HL-60/S4 (cell line): Measurements from ENCODE around the gene FAM149A.

Experiments
- in situ Hi-C: fragments of 300-500 bp; cut with MboI; formaldehyde crosslinking; loops from 2 replicates; pipeline ENCODE4 v1.14.3; 2022; ENCODE audit warnings: low sequenced_read_pairs

FAM149A gene

DNA sequence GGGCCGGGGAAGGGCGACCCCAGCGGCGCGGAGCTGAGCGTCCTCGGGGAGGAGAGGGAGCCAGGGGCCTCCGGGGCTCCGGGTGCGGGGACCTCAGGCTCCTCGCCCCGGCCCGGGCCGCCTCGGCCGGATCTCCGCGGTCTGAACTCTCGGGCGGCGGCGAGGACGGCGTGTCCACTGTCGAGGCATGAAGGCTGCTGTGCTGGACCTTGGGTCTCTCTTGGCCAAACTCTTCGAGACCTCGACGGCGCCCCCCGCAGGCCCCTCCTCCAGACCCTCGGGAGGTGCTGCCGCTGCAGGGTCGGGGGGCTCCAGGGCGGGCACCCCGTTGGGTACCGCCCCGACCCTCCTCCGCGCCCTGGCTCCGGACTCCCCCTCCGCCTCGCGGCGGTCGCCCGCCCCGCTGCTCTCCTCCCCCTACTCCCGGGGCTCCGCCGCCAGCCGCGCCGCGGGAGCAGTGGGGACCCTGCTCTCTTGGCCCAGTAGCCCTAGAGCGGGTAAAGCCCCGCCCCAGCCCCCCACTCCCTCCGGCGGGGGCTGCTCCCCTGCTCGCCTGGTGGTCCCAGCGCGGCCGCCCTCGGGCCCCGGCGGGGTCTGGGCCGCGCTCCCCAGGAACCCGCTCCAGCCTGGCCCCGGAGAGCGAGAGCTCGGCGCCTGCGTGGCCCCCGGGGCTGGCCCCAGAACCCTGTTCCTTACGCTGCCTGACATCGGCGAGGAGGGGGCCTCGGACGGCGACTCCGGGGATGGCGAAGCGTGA lies 564 bp downstream of the FAM149A start:
- in situ Hi-C loops, result no loop called here

GRCh38 chr4:186105647-186106321 lies 1.3 kb downstream of the FAM149A start:
- in situ Hi-C loops, result no loop called here

- in situ Hi-C loops, result no loop called here
Measured at GRCh38 chr4:186107947-186108346, 3.4 kb downstream of the FAM149A start.

DNA sequence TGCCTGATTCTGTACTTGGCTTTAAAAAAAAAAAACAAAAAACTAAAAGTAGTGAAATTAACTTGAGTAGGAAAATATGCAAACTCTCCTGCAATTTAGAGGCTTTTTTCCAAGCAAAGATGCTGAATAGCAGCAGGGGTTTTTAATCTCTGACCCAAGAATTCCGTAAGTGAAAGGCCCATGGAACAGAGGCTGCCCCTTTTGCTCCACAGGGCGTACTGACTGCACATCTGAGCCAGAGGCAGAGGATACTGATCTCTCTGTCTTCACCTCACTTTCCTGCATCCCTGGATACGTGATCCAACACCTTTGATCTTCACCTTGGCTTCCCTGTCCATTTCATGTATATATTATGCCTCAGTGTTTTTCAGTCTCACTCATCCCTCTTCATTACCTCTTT lies 3.9 kb downstream of the FAM149A start:
- in situ Hi-C loops, result no loop called here

DNA sequence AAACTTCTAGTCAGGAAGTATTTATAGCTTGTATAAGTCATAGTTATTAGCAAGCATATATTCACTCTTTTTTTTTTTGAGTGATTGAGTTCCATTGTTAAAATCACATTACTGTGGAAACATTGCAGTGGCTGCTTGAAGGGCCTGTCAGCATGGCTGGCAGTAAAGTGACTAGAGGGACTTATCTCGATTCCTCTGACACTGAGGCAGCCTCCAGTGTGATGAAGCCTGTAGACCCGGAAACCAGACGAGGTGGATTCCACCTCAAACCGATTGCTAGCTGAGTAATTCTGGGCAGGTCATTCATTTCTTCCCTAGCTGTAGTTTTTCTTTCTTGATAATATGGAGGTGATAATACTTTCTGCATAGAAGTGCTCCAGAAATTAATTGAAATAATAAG lies 4.7 kb downstream of the FAM149A start:
- in situ Hi-C loops, result no loop called here

DNA sequence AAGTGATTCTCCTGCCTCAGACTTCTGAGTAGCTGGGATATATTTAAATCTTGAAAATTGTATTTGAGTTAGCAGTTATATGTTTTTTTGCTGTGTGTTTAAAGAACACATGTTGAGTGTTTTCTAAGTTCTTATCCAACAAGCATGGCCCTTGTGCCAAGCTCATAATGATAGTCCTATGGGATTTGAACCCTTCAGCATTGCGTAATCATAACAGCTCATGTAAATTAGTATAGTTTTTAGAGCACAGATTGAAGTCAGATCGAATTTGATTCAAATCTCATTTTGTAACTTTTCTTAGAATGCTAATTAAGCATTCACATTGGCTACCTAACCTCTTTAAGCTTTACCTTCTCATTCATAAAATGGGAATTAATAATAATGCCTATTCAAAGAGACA lies 12.2 kb downstream of the FAM149A start:
- in situ Hi-C loops, result no loop called here

GRCh38 chr4:186118582-186118981 lies 14.1 kb downstream of the FAM149A start:
- in situ Hi-C loops, result no loop called here

DNA sequence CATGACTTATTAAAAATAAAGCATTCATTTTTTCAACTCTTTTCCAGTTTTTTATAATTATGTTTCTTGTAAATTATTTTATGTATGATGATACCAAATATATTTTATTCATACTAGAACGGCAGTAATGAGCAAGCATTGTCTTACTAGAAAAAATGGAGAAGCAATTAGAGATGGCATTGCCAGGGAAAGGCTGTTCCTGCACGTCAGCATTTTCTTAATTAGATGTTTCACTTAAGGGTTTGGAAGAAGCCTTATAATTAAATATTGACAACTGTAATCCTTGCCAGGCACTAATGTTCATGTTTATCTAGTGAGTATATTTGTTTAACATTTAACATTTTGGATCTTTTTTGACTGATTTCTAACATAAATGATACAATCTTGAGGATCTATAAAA lies 16.6 kb downstream of the FAM149A start:
- in situ Hi-C loops, result no loop called here

- in situ Hi-C loops, result no loop called here
Measured at GRCh38 chr4:186128842-186129241, 24.3 kb downstream of the FAM149A start.

DNA sequence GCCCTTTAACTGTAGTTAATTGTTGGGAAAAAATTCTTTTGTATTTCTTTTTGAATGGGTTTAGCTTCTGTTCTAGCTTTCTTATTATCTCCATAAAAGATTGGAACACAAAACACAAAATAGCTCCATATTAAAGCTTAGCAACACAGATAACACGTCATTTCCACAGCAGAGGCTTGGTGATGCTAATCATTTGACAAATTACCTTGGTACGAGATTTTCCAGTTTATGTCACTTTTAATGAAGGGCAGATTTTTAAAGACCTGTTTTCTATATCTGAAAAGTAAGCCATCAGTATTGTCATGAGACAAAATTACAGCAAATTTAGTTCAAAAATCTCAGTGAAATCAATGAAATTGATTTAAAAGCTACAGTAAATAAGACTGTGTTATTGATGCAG lies 27.4 kb downstream of the FAM149A start:
- in situ Hi-C loops, result no loop called here

DNA sequence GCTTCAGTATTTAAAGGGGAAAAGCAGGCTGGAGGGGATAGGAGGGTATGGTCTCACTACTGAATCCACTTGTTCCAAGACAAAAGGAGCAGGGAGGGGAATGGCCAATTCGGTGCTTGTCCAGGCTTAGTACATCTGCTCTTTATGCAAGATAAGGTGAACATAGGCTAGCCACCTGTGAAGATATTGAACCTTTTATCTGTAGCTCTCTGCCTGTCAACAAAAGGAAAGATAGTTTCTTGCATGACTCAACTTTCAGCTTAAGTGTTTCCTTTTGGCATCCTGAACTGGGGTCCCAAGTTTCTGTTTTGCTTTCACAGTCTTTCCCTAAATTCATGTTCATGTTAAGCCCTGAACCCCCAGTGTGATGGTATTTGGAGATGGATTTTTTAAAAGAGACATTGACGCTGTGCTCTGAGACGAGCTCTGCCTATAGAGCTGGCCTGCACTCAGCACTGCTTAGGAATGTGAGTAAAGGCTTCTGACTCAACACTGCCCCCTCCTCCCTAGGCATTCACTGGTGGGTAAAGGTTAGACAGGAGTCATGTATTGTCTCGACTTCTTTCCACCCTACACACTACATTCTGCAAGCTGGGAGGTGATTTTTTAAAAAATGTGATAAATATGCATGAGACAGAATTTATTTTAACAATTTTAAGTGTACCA lies 28.2 kb downstream of the FAM149A start:
- in situ Hi-C loops, result no loop called here

DNA sequence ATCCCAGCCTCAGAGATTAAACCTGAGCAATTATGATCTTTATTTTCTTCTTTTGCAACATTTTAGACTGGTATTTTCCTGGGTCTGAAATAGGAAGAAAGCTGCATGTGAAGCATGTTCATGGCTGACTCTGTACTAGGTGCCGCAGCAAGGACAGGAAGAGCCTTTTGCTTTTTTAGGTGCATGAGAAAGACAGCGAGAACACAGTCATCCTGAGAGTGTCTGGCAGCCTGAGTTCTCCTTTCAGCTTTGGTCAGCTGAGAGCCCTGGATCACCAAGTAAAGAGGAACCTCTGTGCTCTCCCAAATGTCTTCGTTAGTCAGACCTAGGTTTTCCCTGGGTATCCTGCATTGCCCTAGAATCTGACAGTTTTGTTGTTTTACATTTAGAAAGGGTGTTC lies 29.8 kb downstream of the FAM149A start:
- in situ Hi-C loops, result no loop called here

DNA sequence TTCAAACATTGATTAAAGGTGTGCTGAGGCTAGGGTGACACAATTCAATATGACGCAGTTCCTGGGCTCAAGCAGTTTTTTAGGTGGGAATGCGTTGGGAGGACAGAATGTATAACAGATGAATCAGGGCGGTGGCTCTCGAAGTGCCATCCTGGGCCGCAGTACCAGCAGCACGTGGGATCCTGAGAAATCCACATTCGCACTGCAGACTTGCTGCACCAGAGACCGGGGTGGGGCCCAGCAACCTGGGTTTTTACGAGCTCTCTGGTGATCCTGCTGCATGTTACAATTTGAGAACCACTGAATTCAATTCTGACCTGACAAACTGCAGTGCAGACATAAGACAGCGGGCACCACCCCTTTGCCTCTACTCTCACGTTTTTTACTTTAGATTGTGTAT lies 30.4 kb downstream of the FAM149A start:
- in situ Hi-C loops, result no loop called here

- in situ Hi-C loops, result no loop called here
Measured at GRCh38 chr4:186137196-186137794, 32.8 kb downstream of the FAM149A start.

GRCh38 chr4:186144198-186144945 lies 39.9 kb downstream of the FAM149A start:
- in situ Hi-C loops, result no loop called here

DNA sequence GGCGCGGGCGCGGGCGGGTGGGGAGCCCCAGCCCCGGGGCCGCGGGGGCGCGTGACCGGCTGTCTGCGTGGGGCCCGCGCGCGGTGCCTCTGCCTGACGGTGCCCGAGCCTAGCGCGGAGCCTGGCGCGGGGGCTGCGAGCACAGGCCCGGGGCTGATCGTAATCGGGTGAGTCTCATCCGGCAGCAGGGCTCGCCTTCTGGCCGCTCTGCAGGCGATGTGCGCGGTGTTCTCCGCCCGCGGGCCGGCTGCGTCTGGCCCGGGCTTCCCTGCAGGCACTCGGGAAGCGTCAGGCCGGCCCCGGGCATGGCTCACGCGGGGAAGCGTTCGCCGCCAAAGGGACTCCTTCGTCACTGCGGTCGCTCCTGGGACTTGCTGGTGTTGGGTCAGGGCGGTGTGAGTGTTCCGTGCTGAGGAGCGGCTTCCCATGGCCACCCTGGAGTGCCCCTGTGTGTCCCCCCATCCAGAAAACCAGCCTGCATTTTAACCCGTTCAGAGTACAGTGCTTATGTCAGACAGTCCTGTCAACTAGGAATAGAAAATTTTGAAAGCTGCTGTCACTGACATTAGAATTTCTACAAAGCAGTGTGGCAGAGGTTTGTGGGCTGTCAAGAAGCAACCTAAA lies 40.6 kb downstream of the FAM149A start:
- in situ Hi-C loops, result no loop called here

DNA sequence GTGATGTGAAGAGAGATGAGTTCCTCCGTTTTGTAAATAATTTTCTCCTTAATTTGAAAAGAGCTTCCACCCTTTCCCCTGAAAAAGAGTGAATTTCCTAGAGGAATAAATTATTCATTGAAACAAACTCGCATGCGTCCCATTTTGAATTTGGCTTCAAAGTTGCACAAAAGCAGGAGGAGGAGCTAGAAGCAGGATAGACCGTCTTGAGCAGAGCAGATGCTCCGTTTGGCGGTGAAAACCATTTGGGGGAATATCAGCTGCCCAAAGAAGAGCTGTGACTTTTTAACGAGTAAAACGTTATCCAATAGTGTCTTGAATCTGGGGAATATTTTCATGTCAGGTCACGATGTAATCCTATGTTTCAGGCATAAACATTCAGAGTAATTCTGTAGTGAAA lies 42.0 kb downstream of the FAM149A start:
- in situ Hi-C loops, result no loop called here

- in situ Hi-C loops, result no loop called here
Measured at GRCh38 chr4:186148336-186148975, 44.0 kb downstream of the FAM149A start.

GRCh38 chr4:186149872-186150271 lies 45.4 kb downstream of the FAM149A start:
- in situ Hi-C loops, result no loop called here

DNA sequence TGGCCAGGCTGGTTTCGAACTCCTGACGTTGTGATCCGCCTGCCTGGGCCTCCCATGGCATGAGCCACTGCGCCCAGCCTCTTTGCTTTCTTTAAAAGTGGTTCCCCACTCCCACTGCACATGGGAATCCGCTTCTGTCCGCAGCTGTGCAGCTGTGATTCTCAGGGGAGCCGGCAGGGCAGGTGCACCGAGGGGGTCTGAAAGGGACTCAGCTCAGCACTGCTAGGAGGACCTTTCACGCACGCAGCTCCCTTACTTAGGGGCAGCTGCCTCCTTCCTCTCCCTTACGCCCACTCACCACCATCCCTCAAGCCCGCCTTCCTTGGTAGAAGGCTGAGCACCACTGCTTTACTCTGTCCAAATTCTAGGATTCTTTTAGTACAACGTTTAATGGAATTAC lies 46.4 kb downstream of the FAM149A start:
- in situ Hi-C loops, result no loop called here
